Activated CD4-positive, alpha-beta T cell treated with anti-CD3 and anti-CD28 coated beads, Interleukin-10, Interleukin-2, amounts not matched to agents 100 ng/mL and 50 ng/mL, durations not matched to agents 16 hours and 8 hours (primary cell): ENCODE data around the gene CFAP53.
A peak's percentile ranks its signal among the peaks of the same experiment; 100 is the strongest.
"Not testable (repeated sequence)": the region's sequence is repeated elsewhere in the genome, so short reads cannot be mapped to it uniquely, and the experiment has no call there.

Experiments
- DNase-seq: peaks from one replicate; pipeline ENCODE4 v3.0.0-alpha.2; 2020

Gene CFAP53

DNA sequence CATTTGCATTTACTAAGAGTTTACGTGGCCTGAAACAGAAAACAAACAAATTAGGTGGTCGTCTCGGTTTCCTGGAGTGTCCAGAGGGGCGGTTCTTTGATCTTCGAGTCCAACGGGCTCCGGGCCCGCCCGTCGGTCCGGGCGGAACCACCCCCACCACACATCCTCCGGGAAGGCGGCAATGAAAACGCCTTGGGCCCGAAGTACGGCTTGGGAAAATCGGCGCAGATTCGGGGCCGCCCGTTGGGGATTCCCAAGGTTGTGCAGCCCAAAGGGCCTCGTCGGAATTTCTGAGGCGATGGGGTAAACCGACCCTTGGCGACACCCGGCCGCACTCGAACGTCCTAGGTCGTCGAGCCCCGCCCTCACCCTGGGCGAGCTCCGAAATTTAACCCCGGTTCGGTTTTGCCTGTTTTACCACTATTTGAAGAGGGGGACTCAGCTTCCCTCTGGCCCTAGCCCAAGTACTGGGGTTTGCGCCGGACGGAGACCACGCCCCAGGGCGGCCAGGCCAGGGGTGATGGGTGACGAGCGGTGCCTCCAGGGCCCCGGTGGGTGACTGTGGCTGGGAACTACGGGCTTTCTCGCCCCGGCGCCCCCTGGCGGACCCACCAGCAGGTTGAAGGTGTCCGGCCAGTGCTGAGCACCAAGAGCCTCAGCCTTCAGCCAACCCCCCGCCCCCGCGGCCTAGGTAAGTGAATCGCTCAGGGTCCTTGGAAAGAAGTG lies 1.9 kb upstream of the CFAP53 start:
- peak; percentile 88 for DNase-seq

DNA sequence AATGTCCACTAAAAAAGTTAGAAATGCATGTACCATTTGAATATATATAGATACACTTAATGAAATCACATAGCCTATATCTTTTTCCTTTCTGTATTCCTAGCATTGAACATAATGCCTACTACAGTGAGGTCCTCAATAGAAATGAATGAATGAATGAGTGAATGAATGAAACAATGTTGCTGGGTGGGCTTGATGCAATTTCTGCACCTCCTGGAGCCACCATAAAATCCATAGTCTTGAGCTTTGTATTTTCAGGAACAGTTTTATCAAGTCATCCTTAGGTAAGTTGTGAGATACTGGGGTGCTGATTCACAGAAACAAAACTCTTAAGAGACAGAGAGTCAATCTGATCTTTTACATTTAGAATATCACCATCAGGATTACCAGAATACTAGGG lies 3.3 kb downstream of the CFAP53 start:
- DNase-seq: no peak

DNA sequence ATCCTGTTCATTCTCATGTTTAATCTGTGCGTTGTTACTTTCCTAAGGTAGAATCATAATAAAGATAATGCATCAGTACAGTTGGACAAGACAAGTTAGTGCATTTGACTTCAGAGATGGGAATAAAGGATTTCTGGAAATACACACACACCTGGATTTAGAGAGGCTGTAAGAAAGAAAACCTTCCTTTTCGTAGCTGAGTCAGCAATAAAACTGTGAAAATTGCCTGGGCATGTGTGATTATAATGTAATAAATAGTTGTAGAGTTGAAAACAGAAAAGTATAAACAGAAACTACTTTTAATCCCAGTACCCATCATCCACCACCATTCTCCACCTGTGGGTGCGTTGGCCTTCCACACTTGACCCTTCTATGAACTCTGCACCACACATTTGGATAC lies 15.4 kb downstream of the CFAP53 start:
- DNase-seq: no peak

DNA sequence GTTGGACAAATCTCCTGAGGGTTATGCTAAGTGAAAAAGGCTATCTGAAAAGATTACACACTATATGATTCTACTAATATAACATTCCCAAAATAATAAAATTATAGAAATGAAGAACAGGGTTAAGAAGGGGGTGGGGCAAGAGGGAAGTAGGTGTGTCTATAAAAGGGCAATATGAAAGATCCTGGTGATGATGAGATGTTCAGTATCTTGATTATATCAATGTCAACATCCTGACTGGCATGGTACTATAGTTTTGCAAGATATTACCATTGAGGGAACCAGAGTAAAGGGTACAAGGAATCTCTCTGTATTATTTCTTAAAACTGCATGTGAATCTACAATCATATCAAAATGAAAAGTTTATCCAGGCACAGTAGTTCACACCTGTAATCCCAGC lies 16.7 kb downstream of the CFAP53 start:
- no peak for DNase-seq

DNA sequence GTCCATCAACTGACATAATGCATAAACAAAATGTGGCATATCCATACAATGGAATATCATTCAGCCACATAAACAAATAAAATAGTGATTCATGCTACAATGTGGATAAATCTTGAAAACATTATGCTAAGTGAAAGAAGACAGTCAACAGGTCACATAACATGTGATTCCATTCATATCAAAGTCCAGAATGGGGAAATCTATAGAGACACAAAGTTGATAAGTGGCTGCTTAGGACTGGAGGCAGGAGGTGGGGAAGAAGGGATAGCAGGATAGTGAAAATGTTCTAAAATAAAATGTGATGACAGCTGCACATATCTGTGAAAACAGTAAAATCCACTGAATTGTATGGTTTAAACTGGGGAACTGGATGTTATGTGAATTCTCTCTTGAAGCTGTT lies 18.7 kb downstream of the CFAP53 start:
- no peak for DNase-seq

DNA sequence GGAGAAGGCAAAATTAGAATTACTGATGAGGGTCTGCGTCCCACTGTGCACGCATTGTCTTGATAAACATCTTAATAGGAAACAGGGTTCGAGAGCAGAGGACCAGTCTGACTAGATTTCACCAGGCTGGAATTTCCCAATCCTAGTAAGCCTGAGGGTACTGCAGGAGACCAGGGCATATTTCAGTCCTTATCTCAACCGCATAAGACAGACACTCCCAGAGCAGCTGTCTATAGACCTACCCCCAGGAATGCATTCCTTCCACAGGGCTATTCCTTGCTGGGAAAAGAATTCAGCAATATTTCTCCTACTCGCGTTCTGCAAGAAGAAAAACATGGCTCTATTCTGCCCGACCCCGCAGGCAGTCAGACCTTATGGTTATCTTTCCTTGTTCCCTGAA lies 24.5 kb downstream of the CFAP53 start:
- not testable (repeated sequence) for DNase-seq

DNA sequence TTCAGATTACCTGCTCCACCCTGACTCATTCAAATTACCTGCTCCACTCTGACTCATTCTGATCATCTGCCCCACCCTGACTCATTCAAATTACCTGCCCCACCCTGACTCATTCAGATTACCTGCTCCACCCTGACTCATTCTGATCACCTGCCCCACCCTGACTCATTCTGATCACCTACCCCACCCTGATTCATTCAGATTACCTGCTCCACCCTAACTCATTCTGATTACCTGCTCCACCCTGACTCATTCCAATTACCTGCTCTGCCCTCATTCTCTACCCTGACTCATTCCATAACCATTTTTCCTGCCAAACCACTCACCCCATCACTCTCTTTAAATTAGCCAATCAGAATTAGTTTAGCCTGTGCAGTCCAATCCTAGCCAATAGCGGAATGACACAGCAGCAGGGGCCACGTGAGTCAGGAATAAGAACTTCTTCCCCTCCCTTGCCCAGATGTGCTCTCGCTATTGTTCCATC lies 26.2 kb downstream of the CFAP53 start:
- peak; percentile 61 for DNase-seq

DNA sequence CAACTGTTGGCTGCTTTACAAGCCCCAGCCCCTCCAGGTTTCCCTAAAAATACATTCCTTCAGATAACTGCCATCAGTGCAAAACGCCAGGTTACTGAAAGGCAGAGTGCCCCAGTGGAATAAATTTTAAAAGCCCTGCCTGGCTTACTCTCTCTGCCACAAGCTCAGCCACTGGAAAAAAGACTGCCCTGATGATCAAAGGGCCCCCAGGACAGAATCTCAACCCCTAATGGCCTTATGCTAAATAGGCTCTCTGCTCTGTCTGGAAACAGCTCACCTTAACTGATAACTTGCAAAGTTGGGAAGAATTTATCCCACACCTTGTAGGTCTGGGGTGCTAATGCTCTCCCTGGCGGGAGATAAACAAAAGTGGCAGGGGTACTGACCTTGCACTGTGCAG lies 33.9 kb downstream of the CFAP53 start:
- no peak for DNase-seq

DNA sequence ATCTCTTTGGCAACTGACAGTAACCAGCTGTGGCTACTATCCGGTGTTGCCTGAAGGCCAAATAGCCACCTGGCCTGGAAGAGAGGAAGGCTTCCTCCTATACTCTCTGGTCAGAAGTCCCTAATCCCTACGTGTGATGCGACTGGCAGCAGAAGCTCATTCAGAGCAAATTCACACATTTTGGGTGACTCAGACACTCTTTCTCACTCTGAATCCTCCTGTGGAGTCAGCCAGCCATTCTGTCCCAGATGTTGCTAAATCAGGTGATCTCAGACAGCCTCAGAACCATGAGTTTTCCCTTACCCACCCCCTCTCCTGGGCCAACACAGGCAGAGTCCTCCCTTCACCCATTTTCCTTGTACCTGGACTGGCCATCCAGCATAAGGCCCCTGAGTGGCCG lies 34.7 kb downstream of the CFAP53 start:
- DNase-seq: peak; percentile 73

DNA sequence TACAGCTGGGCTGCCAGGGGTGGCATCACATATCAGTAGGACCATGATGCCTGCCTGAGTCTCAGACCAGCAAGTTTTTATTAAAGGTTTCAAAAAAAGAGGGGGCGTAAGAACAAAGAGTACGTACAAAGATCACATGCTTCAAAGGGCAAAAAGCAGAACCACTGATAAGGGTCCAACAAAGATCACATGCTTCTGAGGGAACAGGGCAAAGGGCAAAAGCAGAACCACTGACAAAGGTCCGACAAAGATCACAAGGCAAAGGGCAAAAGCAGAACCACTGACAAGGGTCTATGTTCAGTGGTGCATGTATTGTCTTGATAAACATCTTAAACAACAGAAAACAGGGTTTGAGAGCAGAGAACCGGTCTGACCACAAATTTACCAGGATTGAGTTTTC lies 46.0 kb downstream of the CFAP53 start:
- not testable (repeated sequence) for DNase-seq

DNA sequence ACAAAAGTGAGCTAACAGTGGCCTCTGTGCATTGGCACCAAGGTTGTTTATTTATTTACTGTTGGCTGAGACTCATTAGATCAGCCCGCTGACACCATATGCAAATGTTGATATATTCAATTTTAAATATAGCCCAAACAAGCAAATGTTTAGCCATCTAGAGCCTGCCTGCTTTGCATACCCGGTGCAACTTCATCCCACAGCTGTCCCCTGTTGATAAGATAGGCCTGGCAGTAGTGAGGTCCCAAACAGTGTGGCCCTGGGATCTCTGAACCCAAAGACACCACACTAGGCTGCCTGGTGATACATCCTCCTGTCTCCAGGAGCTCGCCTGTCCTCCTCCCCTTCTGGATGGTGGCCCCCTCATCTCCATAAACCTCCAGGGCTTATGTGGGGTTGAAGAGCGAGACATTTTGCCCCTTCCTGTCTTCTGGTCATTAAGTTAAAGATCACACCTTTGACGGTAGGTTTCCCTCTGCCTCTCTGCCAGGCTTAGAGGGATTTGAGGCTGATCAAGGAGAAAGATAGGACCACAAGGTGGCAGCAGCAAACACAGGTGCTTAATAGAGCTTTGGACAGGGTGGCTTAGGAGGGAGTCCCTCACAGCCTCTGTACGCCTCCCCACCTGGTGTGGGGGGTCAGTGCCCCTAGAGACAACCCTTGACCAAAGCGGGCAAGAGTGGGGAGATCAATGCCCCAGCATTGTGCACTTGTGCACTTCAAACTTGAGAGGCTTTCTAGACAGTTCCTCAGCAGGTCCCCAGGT lies 47.7 kb downstream of the CFAP53 start:
- DNase-seq: peak; percentile 46

DNA sequence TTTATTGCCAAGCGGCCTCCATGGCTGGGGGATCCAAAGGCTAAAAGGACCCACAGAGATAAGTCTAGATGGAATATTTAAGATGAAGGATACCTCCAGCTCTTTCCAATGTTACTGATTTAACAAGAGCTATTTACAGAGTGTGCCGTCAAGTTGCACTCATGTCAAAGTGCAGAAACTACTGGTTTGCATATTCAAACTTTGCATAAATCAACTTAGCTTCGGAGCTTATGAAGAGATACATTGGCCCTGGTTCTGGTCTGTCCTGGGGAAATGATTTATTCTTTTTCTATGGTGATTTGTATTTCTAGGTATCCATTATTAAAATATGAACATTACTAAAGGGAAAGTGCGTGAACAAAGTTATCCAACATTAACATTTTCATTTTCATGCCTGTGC lies 57.0 kb downstream of the CFAP53 start:
- no peak for DNase-seq

DNA sequence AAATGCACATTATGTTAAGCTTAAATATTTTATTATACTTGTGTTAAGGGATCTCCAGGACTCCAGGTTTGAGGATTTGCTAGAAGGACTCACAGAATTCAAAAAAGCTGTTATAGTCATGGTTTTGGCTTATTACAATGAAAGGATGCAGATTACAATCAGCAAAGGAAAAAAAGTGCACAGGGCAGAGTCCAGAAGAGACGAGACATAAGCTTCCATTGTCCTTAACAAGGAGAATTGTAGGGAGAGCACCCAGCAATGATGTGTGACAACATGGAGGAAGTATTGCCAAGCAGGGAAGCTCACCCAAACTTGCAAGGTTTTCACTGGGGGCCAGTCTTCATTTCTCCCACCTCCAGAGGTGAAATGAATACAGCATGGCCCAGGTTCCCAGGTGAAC lies 58.6 kb downstream of the CFAP53 start:
- no peak for DNase-seq

DNA sequence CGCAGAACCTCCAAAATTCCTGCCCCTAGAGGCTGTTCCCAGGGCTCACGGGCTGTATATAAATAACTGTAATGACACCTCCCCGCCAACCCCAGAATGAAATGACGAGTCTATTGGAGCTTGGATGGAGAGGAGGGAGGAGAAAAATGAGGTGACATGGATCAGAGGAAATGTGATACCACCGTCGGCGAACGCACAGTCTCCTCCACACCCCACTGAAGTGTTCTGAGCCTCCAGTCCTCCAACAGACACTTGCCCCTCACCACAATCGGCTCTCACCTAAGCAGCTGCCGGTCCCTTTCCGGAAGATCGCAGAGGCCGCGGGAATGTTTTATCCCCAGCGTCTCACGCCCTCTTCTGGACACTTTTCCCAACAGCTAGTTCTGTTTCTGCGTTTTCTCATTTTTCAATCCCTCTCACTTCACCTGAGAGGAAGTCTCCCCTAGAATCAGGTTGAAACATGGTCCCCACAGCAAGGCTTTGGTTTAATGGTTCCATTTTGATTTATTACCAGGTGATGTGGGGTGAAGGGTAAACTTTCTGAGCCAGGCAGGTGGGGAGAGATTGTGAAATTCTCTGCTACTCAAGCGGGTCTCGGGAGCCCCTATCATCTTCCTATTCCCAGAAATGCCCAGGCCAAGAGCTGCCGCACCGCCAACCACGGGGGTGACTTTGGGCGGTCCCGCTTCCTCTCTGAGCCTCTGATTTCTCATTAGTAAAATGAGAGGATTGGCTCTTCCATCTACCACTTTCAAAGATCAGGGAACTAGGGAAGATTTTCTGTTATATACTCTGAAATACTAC lies 62.3 kb downstream of the CFAP53 start:
- DNase-seq: peak; percentile 26

DNA sequence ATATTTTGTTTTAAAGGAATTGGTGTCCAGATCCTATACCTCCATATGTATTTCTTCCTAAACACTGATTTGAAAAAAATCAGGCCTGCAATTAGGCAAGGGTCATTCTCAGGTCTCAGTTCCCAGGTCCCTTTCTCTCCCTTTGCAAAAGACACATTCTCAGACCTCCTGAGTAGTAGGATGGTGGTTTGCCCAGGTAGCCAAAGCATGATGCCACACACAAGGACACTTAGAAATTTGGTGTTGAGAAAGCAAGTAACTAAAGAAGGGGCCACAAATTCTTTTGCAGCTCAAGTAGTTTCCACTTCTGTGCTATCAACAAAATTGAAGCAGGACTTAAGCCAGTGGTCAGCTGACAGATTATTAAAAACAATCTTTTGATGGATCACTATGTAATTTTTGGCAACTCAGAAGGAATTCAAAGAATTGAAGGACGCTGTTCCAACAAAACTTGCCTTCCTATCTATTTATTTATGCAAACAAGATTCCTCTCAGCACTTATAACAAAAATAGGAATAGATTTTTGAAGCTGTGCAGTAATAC lies 64.7 kb downstream of the CFAP53 start:
- no peak for DNase-seq

DNA sequence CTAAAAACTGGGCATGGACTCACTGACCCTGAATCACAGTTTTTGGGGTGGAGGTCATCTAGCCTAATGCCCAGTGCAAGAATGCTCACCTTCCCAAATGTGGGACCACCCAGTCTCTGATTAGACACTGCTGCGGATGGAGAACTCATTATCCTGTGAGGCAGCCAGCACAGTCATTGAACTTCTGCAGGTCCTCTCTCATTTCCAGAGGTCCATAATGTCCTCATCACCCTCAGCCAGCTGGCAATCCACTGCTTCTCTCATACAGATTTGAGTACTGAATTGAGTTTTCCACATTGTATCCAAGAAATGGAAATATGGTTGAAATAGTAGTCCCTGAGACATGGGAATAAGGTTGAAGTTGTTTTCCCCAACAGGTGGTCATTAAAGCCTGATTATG lies 66.4 kb downstream of the CFAP53 start:
- DNase-seq: no peak

DNA sequence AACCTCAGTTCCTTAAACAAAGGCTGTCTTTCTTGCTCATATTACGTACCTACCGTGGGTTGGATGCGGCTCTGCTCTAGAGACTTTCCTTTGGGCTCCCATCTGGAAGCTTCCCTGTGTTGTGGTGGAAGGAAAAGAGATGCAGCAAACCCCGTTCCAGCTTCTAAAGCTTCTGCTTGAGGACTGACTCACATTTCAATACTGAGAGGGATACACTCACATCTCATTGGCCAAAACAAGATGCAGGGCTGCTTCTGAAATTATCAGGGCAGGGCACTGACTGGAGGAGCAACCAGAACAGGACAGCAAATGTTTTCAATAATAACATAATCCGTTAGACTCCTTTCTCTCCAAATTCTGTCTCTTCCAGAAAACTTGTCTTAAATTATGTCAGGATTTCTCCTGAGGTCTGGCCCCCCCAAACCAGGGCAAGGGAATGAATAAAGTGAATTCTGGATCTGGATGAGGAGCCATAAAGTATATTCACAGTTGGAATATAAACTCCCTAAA lies 66.9 kb downstream of the CFAP53 start:
- DNase-seq: no peak

DNA sequence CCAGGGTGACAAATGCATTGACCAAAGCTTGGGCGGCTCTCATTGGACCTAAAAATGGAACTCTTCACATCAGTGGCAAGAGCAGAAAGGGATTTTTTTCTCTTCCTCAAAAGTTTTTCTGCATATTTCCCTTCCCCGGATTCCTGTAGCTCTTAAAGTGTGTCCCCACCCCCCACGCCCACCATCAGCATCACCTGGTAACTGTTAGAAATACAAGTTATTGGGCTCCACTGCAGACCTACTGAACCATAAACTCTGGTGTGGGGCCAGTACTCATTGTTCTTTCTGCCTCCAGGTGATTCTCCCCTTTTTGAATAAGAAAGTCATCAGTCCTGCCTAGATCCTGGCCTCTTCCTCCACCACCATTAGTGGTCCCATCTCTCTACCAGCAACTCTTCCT lies 70.0 kb downstream of the CFAP53 start:
- no peak for DNase-seq

DNA sequence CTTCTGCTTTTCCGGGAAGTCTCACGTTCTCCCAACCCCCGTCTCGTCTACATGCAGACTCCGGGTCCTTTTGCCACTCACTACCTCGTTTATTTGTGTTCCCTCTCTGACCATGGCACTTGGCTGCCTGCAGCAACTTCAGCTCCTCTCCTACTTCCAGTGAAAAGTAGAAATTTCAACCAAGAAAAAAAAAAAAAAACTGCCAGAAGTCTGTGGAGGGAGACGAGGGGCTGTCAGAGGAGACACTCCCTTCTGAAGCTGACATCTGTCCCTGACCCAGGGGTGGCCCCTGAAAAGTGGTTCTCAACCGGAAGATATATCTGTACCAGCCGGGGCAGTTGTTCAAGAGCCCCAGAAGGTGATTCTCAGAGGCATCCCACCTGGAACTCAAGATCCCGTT lies 70.6 kb downstream of the CFAP53 start:
- DNase-seq: no peak

DNA sequence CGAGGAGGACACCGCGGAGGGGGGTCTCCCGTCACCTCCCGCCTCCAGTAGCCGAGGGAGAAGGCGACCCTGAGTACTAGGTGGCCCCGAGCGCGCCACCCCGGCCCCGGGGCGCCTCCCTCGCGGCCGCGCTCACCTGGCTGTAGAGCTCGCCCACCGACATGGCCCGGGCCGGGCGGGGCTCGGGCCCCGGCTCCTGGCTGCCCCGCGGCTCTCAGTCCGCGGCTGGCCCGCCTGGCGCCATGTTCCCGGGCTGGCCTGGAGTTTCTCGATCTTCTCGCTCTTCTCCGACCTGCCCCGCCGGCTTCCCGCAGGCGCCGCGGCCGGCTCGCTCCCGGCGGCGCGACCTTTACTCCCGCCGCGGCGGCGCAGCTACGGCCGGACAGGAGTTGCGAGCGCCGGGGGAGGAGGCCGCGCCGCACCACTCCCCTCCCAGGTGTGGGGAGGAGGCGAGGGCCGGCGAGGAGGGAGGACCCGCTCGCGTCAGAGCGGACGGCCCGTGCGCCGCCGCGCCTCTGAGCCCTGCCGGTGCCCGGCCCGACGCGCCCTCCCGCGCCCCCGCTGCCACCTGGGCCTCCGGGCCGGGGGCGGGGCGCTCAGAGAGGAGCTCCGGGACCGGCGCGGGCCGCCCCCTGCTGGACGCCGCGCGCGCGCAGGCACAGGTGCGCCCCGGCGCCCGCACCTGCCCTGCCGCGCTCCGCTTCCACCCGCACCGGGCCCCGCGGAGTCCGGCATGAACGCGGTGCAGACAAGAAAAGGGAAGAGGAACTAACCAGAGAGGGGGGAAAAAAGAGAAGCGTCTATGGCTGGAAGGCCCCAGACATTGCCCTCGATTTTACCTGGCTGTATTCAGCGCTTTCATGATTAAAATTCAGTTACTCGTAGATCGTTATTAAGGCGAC lies 71.4 kb downstream of the CFAP53 start, which contains the start of gene MYO5B:
TSS of gene MYO5B (minus strand) at position 517 of the 902 bp plus-strand sequence. CDS start at position 163, 354 bp downstream.
- DNase-seq: peak; percentile 44

DNA sequence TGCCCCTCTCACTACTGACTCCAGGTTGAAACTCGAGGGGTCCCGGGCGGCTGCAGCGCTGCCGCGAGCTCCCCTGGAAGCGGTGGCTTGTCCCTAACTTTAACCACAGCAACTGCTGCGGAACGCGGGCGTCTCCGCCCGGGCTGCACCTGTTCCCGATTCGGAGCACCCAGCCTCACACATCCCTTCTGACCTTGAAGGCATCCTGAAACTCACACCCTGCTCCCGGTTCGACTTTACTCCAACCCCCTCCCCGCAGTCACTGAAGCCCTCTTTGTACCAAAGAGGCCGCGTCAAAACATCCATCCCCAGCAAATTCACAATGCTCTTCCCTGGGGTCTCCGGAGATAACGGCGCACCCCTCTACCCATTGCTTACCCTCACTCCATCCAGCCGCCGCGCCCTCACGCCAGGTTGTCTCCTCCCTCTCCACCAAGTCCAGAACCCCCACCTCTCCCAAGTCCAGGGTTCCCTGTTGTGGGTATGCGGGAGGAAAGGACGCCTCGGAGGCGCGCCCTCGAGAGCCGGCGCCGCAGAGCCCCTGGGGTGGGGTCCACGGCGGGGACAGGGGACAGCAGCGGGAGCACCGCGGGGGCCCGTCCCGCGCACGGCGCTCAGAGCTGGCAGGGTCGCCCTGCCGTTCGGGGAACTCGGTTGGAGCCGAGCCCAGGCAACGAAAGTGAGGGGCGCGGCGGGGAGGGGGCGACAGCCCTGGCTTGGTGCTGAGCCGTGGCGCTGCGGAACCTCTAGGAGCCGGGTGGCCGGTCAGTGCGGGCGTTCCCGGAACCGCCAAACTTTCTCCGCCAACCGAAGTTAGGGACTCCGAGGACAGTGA lies 72.3 kb downstream of the CFAP53 start:
- DNase-seq: no peak
